HCT116 (cell line): Measurements from ENCODE around the gene MBNL2. TPM values are rescaled to one million over a fixed set of nuclear protein-coding genes. Genes with fewer than 3 reads are reported as not detected.

Experiments used
- ATAC-seq: fragments of 200-7000 bp; cut with Tn5 transposase; 2 replicates; pipeline ENCODE4 v1.9.1; 2020; ENCODE audit warnings: mild to moderate bottlenecking, moderate library complexity
- BruUV-seq: library from RNA; stranded (reverse); fragments of 400-500 nt; replicated peaks from 2 replicates; lab custom pipeline; 2021; lab: Mats Ljungman, UMichigan
- CTCF ChIA-PET: fragments of 300-600 bp; sonication (Branson Sonifier 250); formaldehyde crosslinking; loops from one replicate; lab custom pipeline; 2021; ENCODE audit warnings: antibody characterized with exemption; lab: Charles Lee
- POLR2A ChIA-PET: fragments of 300-600, 350-600 bp; sonication (Branson Sonifier 250); formaldehyde crosslinking; loops from one replicate; lab custom pipeline; 2021; ENCODE audit warnings: antibody characterized with exemption; lab: Charles Lee
- RAD21 ChIA-PET, 2 experiments: fragments of 300-600 bp; sonication (Branson Sonifier 250); formaldehyde crosslinking; loops; one replicate each; lab custom pipeline; 2023; ENCODE audit warnings: low total read pairs in 2 of 2; ENCODE audit not compliant: uncharacterized antibody in 2 of 2, unreplicated experiment in 2 of 2, low non-redundant PET in 1 of 2; lab: Charles Lee
- DNase-seq: peaks from one replicate; pipeline ENCODE4 v3.0.0-alpha.2; 2010; ENCODE audit warnings: low read depth, low spot score
- H2AFZ ChIP-seq: fragments of 200-600 bp; shearing (Covaris generic), sonication (generic); 2 replicates; pipeline ENCODE4 v1.6.1; 2017; ENCODE audit warnings: low read depth, mixed run types, mixed read lengths, antibody characterized with exemption, low read length; ENCODE audit not compliant: poor library complexity, severe bottlenecking
- H3K27ac ChIP-seq: 2 replicates; pipeline ENCODE4 v1.5.1; 2012; ENCODE audit warnings: low read depth, low read length
- H3K27me3 ChIP-seq: fragments of 200-600 bp; sonication (generic); 2 replicates; pipeline ENCODE4 v1.6.1; 2016; ENCODE audit warnings: mixed run types, low read length, mixed read lengths; ENCODE audit not compliant: insufficient read depth
- H3K36me3 ChIP-seq, 2 experiments: fragments of 200-500 bp in 1 of 2; fragments of 200-600 bp in 1 of 2; sonication (Bioruptor generic) in 1 of 2; sonication (generic) in 1 of 2; 2 replicates each; pipeline versions ENCODE4 v1.5.1 to v1.6.1; 2014 to 2016; ENCODE audit warnings: low read length in 2 of 2, inconsistent platforms in 1 of 2, mixed read lengths in 1 of 2, mixed run types in 1 of 2; ENCODE audit not compliant: insufficient read depth in 2 of 2, control insufficient read depth in 1 of 2
- H3K4me1 ChIP-seq, 2 experiments: fragments of 200-600 bp in 1 of 2; sonication (generic) in 1 of 2; 2 replicates each; pipeline versions ENCODE4 v1.5.1 to v1.6.1; 2012 to 2017; ENCODE audit warnings: low read length in 2 of 2, inconsistent platforms in 1 of 2, mild to moderate bottlenecking in 1 of 2, mixed read lengths in 1 of 2, mixed run types in 1 of 2, moderate library complexity in 1 of 2; ENCODE audit not compliant: insufficient read depth in 2 of 2, control insufficient read depth in 1 of 2
- H3K4me2 ChIP-seq: fragments of 200-600 bp; sonication (generic); 2 replicates; pipeline ENCODE4 v1.6.1; 2017; ENCODE audit warnings: mixed run types, low read length, mixed read lengths
- H3K4me3 ChIP-seq, 2 experiments: fragments of 200-600 bp in 1 of 2; sonication (generic) in 1 of 2; replicated peaks in 1 of 2; 2 replicates each; pipeline ENCODE4 v1.5.1; 2011 to 2016; ENCODE audit warnings: low read length in 2 of 2, control low read depth in 1 of 2, low read depth in 1 of 2, mild to moderate bottlenecking in 1 of 2, mixed read lengths in 1 of 2, mixed run types in 1 of 2
- H3K79me2 ChIP-seq: fragments of 200-600 bp; sonication (generic); 2 replicates; pipeline ENCODE4 v1.6.1; 2017; ENCODE audit warnings: mild to moderate bottlenecking, mixed run types, low read length, moderate library complexity, mixed read lengths; ENCODE audit not compliant: insufficient read depth
- H3K9ac ChIP-seq: fragments of 200-600 bp; sonication (generic); 2 replicates; pipeline ENCODE4 v1.6.1; 2016; ENCODE audit warnings: low read length, mixed read lengths
- H3K9me2 ChIP-seq: fragments of 200-600 bp; sonication (generic), shearing (Covaris generic); 2 replicates; pipeline ENCODE4 v1.6.1; 2017; ENCODE audit warnings: mixed run types, mild to moderate bottlenecking, moderate library complexity; ENCODE audit not compliant: insufficient read depth
- H3K9me3 ChIP-seq, 2 experiments: fragments of 200-500 bp in 1 of 2; fragments of 200-600 bp in 1 of 2; sonication (Bioruptor generic) in 1 of 2; sonication (generic) in 1 of 2; 2 replicates each; pipeline ENCODE4 v1.6.1; 2014 to 2017; ENCODE audit warnings: low read length in 2 of 2, mixed read lengths in 2 of 2, inconsistent platforms in 1 of 2, low read depth in 1 of 2, mild to moderate bottlenecking in 1 of 2, mixed run types in 1 of 2, moderate library complexity in 1 of 2; ENCODE audit not compliant: control insufficient read depth in 1 of 2, insufficient read depth in 1 of 2
- H4K20me1 ChIP-seq: fragments of 200-600 bp; sonication (generic), shearing (Covaris generic); 2 replicates; pipeline ENCODE4 v1.6.1; 2017; ENCODE audit warnings: mixed run types, mild to moderate bottlenecking, moderate library complexity; ENCODE audit not compliant: insufficient read depth
- CEBPB ChIP-seq: IDR thresholded peaks from 2 replicates; pipeline ENCODE4 v1.6.1; 2012; ENCODE audit warnings: low read depth
- ELF1 ChIP-seq: IDR thresholded peaks from 2 replicates; pipeline ENCODE4 v1.6.1; 2012; ENCODE audit warnings: low read depth, borderline replicate concordance
- EZH2phosphoT487 ChIP-seq: fragments of 200-600 bp; IDR thresholded peaks from 2 replicates; pipeline ENCODE4 v1.6.1; 2018; ENCODE audit warnings: antibody characterized with exemption, borderline replicate concordance
- FOSL1 ChIP-seq: IDR thresholded peaks from 2 replicates; pipeline ENCODE4 v1.6.1; 2012; ENCODE audit warnings: low read depth
- JUND ChIP-seq: IDR thresholded peaks from 2 replicates; pipeline ENCODE4 v1.6.1; 2012
- SIN3A ChIP-seq: IDR thresholded peaks from 2 replicates; pipeline ENCODE4 v1.6.1; 2012; ENCODE audit warnings: low read depth
- YY1 ChIP-seq: IDR thresholded peaks from 2 replicates; pipeline ENCODE4 v1.6.1; 2011; ENCODE audit warnings: low read length, low read depth, moderate library complexity, mild to moderate bottlenecking; ENCODE audit not compliant: insufficient replicate concordance; ENCODE audit errors: extremely low read depth
- ZFX ChIP-seq: fragments of 450-650 bp; IDR thresholded peaks from 2 replicates; pipeline ENCODE4 v1.6.1; 2017
- intact Hi-C: fragments of 100-400 bp; cut with micrococcal nuclease; formaldehyde crosslinking; loops from 2 replicates; pipeline ENCODE4 v1.10.0; 2022
- total RNA-seq: library from RNA; stranded (reverse); gene quantifications from one replicate; pipeline ENCODE4 v1.2.1, GENCODE V29; 2021; ENCODE audit not compliant: unreplicated experiment
- TF ChIP-seq, protein P1 (sequence below), 3 experiments: fragments of 200-600 bp in 1 of 3; sonication (generic) in 1 of 3; IDR thresholded peaks in 2 of 3; conservative IDR thresholded peaks in 1 of 3; 2 replicates each; pipeline ENCODE4 v1.5.1; 2012 to 2017; ENCODE audit warnings: low read depth in 2 of 3, low read length in 2 of 3, antibody characterized with exemption in 1 of 3, borderline replicate concordance in 1 of 3, control low read depth in 1 of 3, mild to moderate bottlenecking in 1 of 3, mixed read lengths in 1 of 3, mixed run types in 1 of 3, moderate library complexity in 1 of 3; ENCODE audit not compliant: insufficient read depth in 1 of 3
- TF ChIP-seq, protein P2 (sequence below): IDR thresholded peaks from 2 replicates; pipeline ENCODE4 v1.6.1; 2012

Gene MBNL2
- total RNA-seq, 1 experiment from 2014 or later, result 73.9 TPM

DNA sequence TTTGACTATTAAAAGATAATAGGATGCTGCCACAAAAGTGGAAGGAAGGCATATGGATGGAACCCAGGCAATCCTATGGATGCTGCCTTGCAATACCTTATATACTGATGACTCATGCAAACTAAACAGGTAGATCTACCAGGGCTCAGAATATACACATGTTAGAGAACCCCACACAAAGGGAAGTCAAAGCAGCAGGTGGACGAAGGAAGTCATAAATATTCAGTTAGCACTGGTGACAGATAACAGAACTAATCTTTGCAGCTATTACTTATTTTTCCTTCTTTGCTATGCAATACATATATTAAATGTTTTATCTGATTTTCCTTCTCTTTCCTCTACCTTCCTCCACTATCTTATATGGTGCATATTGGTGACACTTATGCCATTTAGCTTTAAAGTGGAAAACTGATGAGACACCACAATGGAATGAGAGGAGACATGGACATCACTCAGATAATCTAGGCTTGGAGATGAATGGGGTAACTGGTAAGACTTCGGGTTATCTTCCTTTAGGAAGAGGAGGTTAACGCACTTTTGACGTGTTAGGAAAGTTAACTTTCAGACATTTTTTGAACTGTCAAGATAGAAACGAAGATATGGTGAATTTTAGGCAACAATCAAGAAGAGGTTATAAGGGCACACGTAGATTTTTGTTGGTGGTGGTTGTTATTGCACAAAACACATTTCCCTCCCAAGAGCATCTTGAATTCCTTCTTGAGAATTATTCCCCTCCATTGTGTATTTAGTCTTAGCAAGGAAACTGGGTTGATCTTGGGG lies 39.8 kb upstream of the MBNL2 start:
- Histone ChIP-seq H3K79me2 (no peaks in the 10 kb centered on the region), H3K36me3 (no peaks in the 10 kb centered on the region), H3K4me3 (no peak overlapping the region), H3K27ac (no peak overlapping the region), H3K9me3 (no peaks in the 10 kb centered on the region), H3K27me3 (no peaks in the 10 kb centered on the region), H3K4me1 (peaks cover 0 to 8% of the 10 kb centered on the region in 2 experiments; a peak in 1 of 4 replicates), H3K9me2 (no peaks in the 10 kb centered on the region), H4K20me1 (no peaks in the 10 kb centered on the region), H3K4me2 (no peak overlapping the region), H2AFZ (no peak overlapping the region), H3K9ac (no peak overlapping the region)
- TF ChIP-seq, protein P1, sequence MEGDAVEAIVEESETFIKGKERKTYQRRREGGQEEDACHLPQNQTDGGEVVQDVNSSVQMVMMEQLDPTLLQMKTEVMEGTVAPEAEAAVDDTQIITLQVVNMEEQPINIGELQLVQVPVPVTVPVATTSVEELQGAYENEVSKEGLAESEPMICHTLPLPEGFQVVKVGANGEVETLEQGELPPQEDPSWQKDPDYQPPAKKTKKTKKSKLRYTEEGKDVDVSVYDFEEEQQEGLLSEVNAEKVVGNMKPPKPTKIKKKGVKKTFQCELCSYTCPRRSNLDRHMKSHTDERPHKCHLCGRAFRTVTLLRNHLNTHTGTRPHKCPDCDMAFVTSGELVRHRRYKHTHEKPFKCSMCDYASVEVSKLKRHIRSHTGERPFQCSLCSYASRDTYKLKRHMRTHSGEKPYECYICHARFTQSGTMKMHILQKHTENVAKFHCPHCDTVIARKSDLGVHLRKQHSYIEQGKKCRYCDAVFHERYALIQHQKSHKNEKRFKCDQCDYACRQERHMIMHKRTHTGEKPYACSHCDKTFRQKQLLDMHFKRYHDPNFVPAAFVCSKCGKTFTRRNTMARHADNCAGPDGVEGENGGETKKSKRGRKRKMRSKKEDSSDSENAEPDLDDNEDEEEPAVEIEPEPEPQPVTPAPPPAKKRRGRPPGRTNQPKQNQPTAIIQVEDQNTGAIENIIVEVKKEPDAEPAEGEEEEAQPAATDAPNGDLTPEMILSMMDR (IDR thresholded peaks at IDR 0.05 in 2 of 3, conservative IDR thresholded peaks at IDR 0.05 in 1 of 3; ENCODE audit: borderline replicate concordance in 1 of 3, insufficient read depth in 1 of 3, low read depth in 2 of 3, low read length in 2 of 3), result no peak
- TF ChIP-seq, protein P2, sequence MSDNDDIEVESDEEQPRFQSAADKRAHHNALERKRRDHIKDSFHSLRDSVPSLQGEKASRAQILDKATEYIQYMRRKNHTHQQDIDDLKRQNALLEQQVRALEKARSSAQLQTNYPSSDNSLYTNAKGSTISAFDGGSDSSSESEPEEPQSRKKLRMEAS, result no peak
- TF ChIP-seq EZH2phosphoT487 (no peak), YY1 (no peak), FOSL1 (no peak), JUND (no peak), SIN3A (no peak), ZFX (no peak), CEBPB (no peak), ELF1 (no peak)
- POLR2A ChIA-PET, result no interaction called here
- intact Hi-C loops, result no loop called here
- no TSS peak for BruUV-seq
- RAD21 ChIA-PET, result no interaction called here
- no peak for DNase-seq
- no peak for ATAC-seq
- CTCF ChIA-PET, result no interaction called here
